Measurements from ENCODE around the gene SZRD1. TPM values are rescaled to one million over a fixed set of nuclear protein-coding genes. Genes with fewer than 3 reads are reported as not detected.

Gene SZRD1
- total RNA-seq, 1 experiment from 2014 or later, result 175 TPM

DNA sequence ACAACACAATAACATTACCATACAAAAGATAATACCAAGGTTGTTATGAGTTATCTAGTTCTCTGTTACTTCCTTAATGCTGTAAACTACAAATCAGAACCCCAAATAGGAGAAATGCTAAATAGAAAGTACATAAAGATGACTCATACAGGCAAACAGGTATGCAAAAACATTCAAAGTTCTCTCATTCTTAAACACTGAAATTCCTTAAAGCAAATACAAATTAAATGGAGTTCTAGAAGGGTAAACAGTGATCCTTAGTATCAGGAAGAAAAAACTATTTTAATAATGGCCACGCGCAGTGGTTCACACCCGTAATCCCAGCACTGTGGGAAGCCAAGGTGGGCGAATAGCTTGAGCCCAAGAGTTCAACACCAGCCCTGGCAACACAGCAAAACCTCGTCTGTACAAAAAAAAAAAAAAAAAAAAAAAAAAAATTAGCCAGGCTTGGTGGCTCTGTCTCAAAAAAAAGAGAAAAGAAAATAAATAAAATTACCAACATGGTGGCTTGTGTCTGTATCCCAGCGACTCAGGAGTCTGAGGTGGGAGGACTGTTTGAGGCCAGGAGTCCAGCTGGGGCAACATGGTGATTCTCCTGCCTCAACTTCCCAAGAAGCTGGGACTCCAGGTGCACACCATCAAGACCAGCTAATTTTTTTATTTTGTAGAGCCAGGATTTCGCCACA, 32.2 kb upstream of the SZRD1 start:
- no peak for ATAC-seq
- no peak for DNase-seq (ENCODE audit: low read depth, low spot score)
- Histone ChIP-seq H3K27me3 (ENCODE audit: control insufficient read depth, insufficient read depth, low read length) (no peaks in the 10 kb centered on the region), H3K27ac (ENCODE audit: low read length) (no peak overlapping the region; the same call in 1 of the 2 replicates), H3K4me3 (ENCODE audit: low read depth in 2 of 2, low read length in 2 of 2) (no peak overlapping the region), H3K9me3 (ENCODE audit: control insufficient read depth, insufficient read depth, low read depth, low read length) (no peaks in the 10 kb centered on the region), H3K36me3 (ENCODE audit: control insufficient read depth, insufficient read depth, low read length) (no peaks in the 10 kb centered on the region), H3K4me1 (ENCODE audit: control insufficient read depth, insufficient read depth, low read length) (peaks cover 12% of the 10 kb centered on the region)
- TF ChIP-seq, protein P1, sequence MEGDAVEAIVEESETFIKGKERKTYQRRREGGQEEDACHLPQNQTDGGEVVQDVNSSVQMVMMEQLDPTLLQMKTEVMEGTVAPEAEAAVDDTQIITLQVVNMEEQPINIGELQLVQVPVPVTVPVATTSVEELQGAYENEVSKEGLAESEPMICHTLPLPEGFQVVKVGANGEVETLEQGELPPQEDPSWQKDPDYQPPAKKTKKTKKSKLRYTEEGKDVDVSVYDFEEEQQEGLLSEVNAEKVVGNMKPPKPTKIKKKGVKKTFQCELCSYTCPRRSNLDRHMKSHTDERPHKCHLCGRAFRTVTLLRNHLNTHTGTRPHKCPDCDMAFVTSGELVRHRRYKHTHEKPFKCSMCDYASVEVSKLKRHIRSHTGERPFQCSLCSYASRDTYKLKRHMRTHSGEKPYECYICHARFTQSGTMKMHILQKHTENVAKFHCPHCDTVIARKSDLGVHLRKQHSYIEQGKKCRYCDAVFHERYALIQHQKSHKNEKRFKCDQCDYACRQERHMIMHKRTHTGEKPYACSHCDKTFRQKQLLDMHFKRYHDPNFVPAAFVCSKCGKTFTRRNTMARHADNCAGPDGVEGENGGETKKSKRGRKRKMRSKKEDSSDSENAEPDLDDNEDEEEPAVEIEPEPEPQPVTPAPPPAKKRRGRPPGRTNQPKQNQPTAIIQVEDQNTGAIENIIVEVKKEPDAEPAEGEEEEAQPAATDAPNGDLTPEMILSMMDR (IDR thresholded peaks at IDR 0.05), result no peak
- TF ChIP-seq POLR2AphosphoS5 (IDR thresholded peaks at IDR 0.05; ENCODE audit: low read depth, low read length) (no peak), TCF7L2 (IDR thresholded peaks at IDR 0.05; ENCODE audit: low read depth, low read length) (no peak), REST (IDR thresholded peaks at IDR 0.05; ENCODE audit: insufficient read depth in 1 of 2, low read depth in 2 of 2, low read length in 1 of 2) (no peak), SIN3A (IDR thresholded peaks at IDR 0.05; ENCODE audit: borderline replicate concordance, insufficient read depth, low read depth, low read length) (no peak)
- intact Hi-C loops (cut with micrococcal nuclease; ENCODE audit: unreplicated experiment), result no loop called here
- in situ Hi-C loops (cut with HindIII; ENCODE audit: low pct_unique_long_range_greater_than_20kb, low sequenced_read_pairs), result no loop called here
- ChIA-PET POLR2A (no interaction called here), CTCF (no interaction called here)
- BruUV-seq (replicated peaks), result no TSS peak

DNA sequence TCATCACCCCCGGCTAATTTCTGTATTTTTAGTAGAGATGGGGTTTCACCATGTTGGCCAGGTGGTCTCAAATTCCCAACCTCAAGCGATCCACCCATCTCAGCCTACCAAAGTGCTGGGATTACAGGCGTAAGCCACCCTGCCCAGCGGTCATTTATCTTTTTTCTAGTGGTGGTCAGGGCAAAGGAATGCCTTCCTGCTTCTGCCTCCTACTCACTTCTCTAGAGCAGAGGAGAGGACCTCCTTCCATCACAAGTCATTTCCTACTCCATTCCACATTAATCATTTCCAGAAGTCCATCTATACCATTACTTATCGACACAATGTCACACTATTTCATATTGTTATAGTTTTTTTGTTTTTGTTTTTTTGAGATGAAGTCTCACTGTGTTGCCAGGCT, 28.1 kb upstream of the SZRD1 start:
- CTCF ChIA-PET, result interaction anchor here (0.7 kb wide), 1 partner anchor 112 kb away, joined by 19 read pairs; no protein-coding TSS in a partner anchor
- in situ Hi-C loops (cut with HindIII; ENCODE audit: low pct_unique_long_range_greater_than_20kb, low sequenced_read_pairs) (no loop called here), intact Hi-C loops (cut with micrococcal nuclease; ENCODE audit: unreplicated experiment) (no loop called here)
- peaks cover 9% of the 10 kb centered on the region for H3K4me1 ChIP-seq (ENCODE audit: control insufficient read depth, insufficient read depth, low read length)
- BruUV-seq (replicated peaks), result no TSS peak
- no peak overlapping the region for H3K4me3 ChIP-seq (ENCODE audit: low read depth in 2 of 2, low read length in 2 of 2)
- no peak for TF ChIP-seq SIN3A (IDR thresholded peaks at IDR 0.05; ENCODE audit: borderline replicate concordance, insufficient read depth, low read depth, low read length)
- no peak for TF ChIP-seq POLR2AphosphoS5 (IDR thresholded peaks at IDR 0.05; ENCODE audit: low read depth, low read length)
- no peak for TF ChIP-seq REST (IDR thresholded peaks at IDR 0.05; ENCODE audit: insufficient read depth in 1 of 2, low read depth in 2 of 2, low read length in 1 of 2)
- TF ChIP-seq, protein P1 (IDR thresholded peaks at IDR 0.05), result no peak
- TF ChIP-seq TCF7L2 (IDR thresholded peaks at IDR 0.05; ENCODE audit: low read depth, low read length), result no peak
- DNase-seq (ENCODE audit: low read depth, low spot score) (no peak), ATAC-seq (no peak)
- POLR2A ChIA-PET, result no interaction called here
- no peaks in the 10 kb centered on the region for H3K27me3 ChIP-seq (ENCODE audit: control insufficient read depth, insufficient read depth, low read length)
- H3K9me3 ChIP-seq (ENCODE audit: control insufficient read depth, insufficient read depth, low read depth, low read length), result no peaks in the 10 kb centered on the region
- no peak overlapping the region for H3K27ac ChIP-seq (ENCODE audit: low read length)
- no peaks in the 10 kb centered on the region for H3K36me3 ChIP-seq (ENCODE audit: control insufficient read depth, insufficient read depth, low read length)

Measured in Panc1 (cell line).